Measurements from ENCODE around the gene RASL10A.

The RASL10A gene

GRCh38 chr22:29325785-29326315, 10.4 kb upstream of the RASL10A start:
- Mint-ChIP-seq H3K27me3 (no peaks in the 10 kb centered on the region), H3K9me3 (no peaks in the 10 kb centered on the region), H3K4me1 (no peaks in the 10 kb centered on the region), H3K4me3 (no peak overlapping the region), H3K27ac (ENCODE audit: low read depth) (no peak overlapping the region), H3K36me3 (ENCODE audit: insufficient read depth) (peaks cover 8% of the 10 kb centered on the region)
- DNase-seq (ENCODE audit: low spot score in 2 of 2) (no peak), ATAC-seq (replicated peaks; ENCODE audit: extremely low read depth, poor library complexity, severe bottlenecking) (no peak)

- ATAC-seq (replicated peaks; ENCODE audit: extremely low read depth, poor library complexity, severe bottlenecking): no peak
- no peak overlapping the region for H3K4me3 Mint-ChIP-seq
- H3K27me3 Mint-ChIP-seq: no peaks in the 10 kb centered on the region
- H3K27ac Mint-ChIP-seq (ENCODE audit: low read depth): no peak overlapping the region
- H3K4me1 Mint-ChIP-seq: no peaks in the 10 kb centered on the region
- no peaks in the 10 kb centered on the region for H3K9me3 Mint-ChIP-seq
- H3K36me3 Mint-ChIP-seq (ENCODE audit: insufficient read depth): peaks cover 8% of the 10 kb centered on the region
- no peak for DNase-seq (ENCODE audit: low spot score in 2 of 2)
Observed at GRCh38 chr22:29325356-29325755, 9.9 kb upstream of the RASL10A start.

- Mint-ChIP-seq H3K27me3 (no peaks in the 10 kb centered on the region), H3K27ac (ENCODE audit: low read depth) (peak overlapping the region; percentile 15), H3K9me3 (no peaks in the 10 kb centered on the region), H3K36me3 (ENCODE audit: insufficient read depth) (peaks cover 8% of the 10 kb centered on the region), H3K4me3 (no peak overlapping the region), H3K4me1 (no peaks in the 10 kb centered on the region)
- ATAC-seq (replicated peaks; ENCODE audit: extremely low read depth, poor library complexity, severe bottlenecking): no peak
- DNase-seq (ENCODE audit: low spot score in 2 of 2): no peak
Observed at GRCh38 chr22:29323641-29324040, 8.1 kb upstream of the RASL10A start.

DNA sequence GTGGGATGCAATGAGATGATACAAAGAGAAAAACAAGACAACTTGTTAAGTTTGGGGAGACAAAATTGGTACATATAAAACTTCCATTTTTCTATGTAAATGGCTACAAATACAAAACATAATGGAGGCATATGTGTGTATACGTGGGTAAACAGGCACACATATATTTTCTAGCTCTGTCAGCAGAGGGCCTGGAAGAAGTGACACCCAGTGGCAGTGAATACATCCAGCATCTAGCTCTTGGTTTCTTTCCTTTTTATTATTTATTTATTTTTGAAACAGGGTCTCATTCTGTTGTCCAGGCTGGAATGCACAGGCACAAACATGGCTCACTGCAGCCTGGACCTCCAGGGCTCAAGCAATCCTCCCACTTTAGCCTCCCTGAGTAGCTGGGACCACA, 5.0 kb upstream of the RASL10A start:
- ATAC-seq (replicated peaks; ENCODE audit: extremely low read depth, poor library complexity, severe bottlenecking): no peak
- Mint-ChIP-seq H3K4me1 (no peaks in the 10 kb centered on the region), H3K27ac (ENCODE audit: low read depth) (no peak overlapping the region), H3K27me3 (peaks cover 14% of the 10 kb centered on the region), H3K36me3 (ENCODE audit: insufficient read depth) (peaks cover 2% of the 10 kb centered on the region), H3K9me3 (no peaks in the 10 kb centered on the region), H3K4me3 (no peak overlapping the region)
- DNase-seq (ENCODE audit: low spot score in 2 of 2): no peak

DNA sequence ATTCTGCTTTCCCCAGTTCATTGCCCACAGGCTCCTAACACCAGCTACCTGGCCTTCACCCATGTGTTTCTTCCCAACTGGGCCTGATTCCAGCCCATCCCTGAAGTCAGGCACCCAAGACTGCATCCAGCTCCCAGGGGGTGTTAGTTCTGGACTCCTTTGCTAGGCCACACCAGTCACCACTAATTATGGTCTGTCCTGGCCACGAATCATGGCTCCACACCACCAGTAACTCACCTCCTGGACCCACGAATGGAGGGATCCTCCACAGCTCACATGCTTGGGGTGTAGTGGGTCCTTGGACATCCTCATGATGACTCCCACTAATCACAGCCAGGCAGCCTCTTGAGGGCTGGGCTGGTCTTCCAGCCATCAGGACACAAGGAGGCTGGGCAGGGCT, 3.6 kb upstream of the RASL10A start:
- no peak overlapping the region for H3K27ac Mint-ChIP-seq (ENCODE audit: low read depth)
- H3K36me3 Mint-ChIP-seq (ENCODE audit: insufficient read depth): peaks cover 5% of the 10 kb centered on the region
- ATAC-seq (replicated peaks; ENCODE audit: extremely low read depth, poor library complexity, severe bottlenecking): no peak
- peaks cover 7% of the 10 kb centered on the region for H3K4me1 Mint-ChIP-seq
- no peak for DNase-seq (ENCODE audit: low spot score in 2 of 2)
- no peak overlapping the region for H3K4me3 Mint-ChIP-seq
- H3K9me3 Mint-ChIP-seq: no peaks in the 10 kb centered on the region
- H3K27me3 Mint-ChIP-seq: peaks cover 23% of the 10 kb centered on the region

GRCh38 chr22:29317827-29318454, 2.4 kb upstream of the RASL10A start:
- ATAC-seq (replicated peaks; ENCODE audit: extremely low read depth, poor library complexity, severe bottlenecking) (no peak), DNase-seq (ENCODE audit: low spot score in 2 of 2) (no peak)
- H3K4me3 Mint-ChIP-seq: no peak overlapping the region
- H3K36me3 Mint-ChIP-seq (ENCODE audit: insufficient read depth): peaks cover 6% of the 10 kb centered on the region
- H3K27ac Mint-ChIP-seq (ENCODE audit: low read depth): no peak overlapping the region
- H3K27me3 Mint-ChIP-seq: peaks cover 34% of the 10 kb centered on the region
- H3K9me3 Mint-ChIP-seq: no peaks in the 10 kb centered on the region
- peaks cover 13% of the 10 kb centered on the region for H3K4me1 Mint-ChIP-seq

DNA sequence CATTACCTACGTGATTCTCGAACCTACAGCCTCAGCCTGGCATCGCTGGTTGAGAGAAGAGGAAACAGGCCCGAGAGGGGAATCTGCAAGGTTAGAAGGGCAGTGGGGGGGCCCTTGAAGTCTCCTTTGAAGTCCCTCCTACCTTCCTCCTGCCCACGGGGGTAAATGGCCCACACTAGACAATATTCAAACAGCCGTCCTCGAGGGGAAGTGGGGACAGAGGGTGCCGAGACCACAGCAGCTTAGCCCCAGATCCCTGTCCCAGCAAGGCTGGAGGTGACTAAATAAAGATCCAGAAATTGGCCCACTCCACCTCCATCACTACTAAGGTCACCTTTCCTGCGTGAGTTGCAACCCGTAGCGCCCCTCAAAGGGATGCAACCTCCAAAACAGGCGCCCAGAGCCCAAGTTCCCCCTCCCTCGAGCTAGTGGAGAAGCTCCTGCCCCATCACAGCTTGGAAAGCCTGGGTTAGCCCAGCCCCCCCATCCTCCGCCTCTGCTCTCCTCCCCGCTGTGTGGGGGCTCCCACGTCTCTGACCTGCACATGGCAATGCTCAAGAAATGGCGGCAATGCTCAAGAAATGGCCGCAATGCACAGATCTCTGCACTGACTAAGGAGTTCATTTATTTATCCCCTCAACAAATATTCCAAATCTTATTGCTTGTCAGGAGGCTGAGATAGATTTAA, 788 bp upstream of the RASL10A start:
- DNase-seq (ENCODE audit: low spot score in 2 of 2): no peak
- Mint-ChIP-seq H3K36me3 (ENCODE audit: insufficient read depth) (peaks cover 6% of the 10 kb centered on the region), H3K4me3 (peak overlapping the region; percentile 39), H3K27me3 (peaks cover 48% of the 10 kb centered on the region), H3K4me1 (peaks cover 13% of the 10 kb centered on the region), H3K27ac (ENCODE audit: low read depth) (no peak overlapping the region), H3K9me3 (no peaks in the 10 kb centered on the region)
- ATAC-seq (replicated peaks; ENCODE audit: extremely low read depth, poor library complexity, severe bottlenecking): no peak

- ATAC-seq (replicated peaks; ENCODE audit: extremely low read depth, poor library complexity, severe bottlenecking) (no peak), DNase-seq (ENCODE audit: low spot score in 2 of 2) (no peak)
- peaks cover 7% of the 10 kb centered on the region for H3K36me3 Mint-ChIP-seq (ENCODE audit: insufficient read depth)
- H3K9me3 Mint-ChIP-seq: no peaks in the 10 kb centered on the region
- peak overlapping the region; percentile 14 for H3K4me3 Mint-ChIP-seq
- no peak overlapping the region for H3K27ac Mint-ChIP-seq (ENCODE audit: low read depth)
- H3K4me1 Mint-ChIP-seq: peaks cover 17% of the 10 kb centered on the region
- peaks cover 48% of the 10 kb centered on the region for H3K27me3 Mint-ChIP-seq
Observed at GRCh38 chr22:29314537-29315285, 786 bp downstream of the RASL10A start.

DNA sequence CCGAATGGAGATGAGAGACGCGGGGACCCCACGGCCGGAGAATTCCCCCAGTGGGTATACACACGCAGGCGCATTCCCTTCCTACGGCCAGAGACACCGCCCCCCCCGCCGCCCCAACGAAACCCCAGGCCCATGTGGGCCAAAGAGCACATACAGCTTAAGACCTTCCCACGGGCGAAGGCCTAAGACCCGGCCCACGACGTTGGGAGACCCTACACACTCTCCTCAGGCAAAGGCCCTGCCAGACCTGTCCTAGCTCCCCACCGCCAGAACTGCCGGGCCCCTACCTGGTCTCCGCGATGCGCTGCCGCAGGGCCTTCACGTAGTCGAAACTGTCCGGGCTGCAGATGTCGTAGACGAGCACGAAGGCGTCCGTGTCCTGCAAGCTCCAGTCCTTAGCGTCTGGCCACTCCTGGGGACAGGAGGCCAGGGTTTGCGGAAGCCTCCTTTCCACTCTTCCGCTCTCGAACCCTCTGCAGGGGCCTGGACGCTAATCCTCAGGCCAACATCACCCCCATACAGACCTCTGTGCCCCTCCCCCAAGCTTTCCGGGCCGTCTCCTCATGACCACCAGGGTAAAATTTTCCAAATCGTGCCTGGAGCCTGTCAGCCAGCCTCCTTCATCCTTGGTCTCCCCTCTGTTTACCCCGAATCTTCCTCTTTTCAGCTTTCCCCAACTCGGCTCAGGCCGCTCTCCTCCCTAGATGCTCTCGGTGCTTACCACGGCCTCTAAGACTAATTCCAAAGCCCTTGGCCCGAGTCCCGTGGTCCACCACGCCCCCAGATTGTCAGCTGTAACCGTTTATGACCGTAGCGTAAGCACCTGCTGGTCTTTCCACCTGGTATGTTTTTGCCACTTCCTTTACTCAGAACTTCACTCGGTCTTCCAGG, 1.7 kb downstream of the RASL10A start:
- H3K9me3 Mint-ChIP-seq: no peaks in the 10 kb centered on the region
- ATAC-seq (replicated peaks; ENCODE audit: extremely low read depth, poor library complexity, severe bottlenecking) (no peak), DNase-seq (ENCODE audit: low spot score in 2 of 2) (no peak)
- H3K4me3 Mint-ChIP-seq: peak overlapping the region; percentile 14
- peaks cover 17% of the 10 kb centered on the region for H3K4me1 Mint-ChIP-seq
- peaks cover 48% of the 10 kb centered on the region for H3K27me3 Mint-ChIP-seq
- no peak overlapping the region for H3K27ac Mint-ChIP-seq (ENCODE audit: low read depth)
- peaks cover 8% of the 10 kb centered on the region for H3K36me3 Mint-ChIP-seq (ENCODE audit: insufficient read depth)

GRCh38 chr22:29313126-29313575, 2.3 kb downstream of the RASL10A start:
- H3K27ac Mint-ChIP-seq (ENCODE audit: low read depth): no peak overlapping the region
- H3K4me3 Mint-ChIP-seq: no peak overlapping the region
- DNase-seq (ENCODE audit: low spot score in 2 of 2): no peak

GRCh38 chr22:29312218-29313125, 3.0 kb downstream of the RASL10A start:
- Mint-ChIP-seq H3K4me1 (peaks cover 17% of the 10 kb centered on the region), H3K36me3 (ENCODE audit: insufficient read depth) (peaks cover 9% of the 10 kb centered on the region), H3K27ac (ENCODE audit: low read depth) (no peak overlapping the region), H3K4me3 (no peak overlapping the region), H3K27me3 (peaks cover 48% of the 10 kb centered on the region), H3K9me3 (no peaks in the 10 kb centered on the region)
- DNase-seq (ENCODE audit: low spot score in 2 of 2) (no peak), ATAC-seq (replicated peaks; ENCODE audit: extremely low read depth, poor library complexity, severe bottlenecking) (no peak)

More at GRCh38 chr22:29313126-29313575, 2.3 kb downstream of the RASL10A start:
- H3K27me3 Mint-ChIP-seq: peaks cover 48% of the 10 kb centered on the region
- H3K4me1 Mint-ChIP-seq: peaks cover 17% of the 10 kb centered on the region
- no peaks in the 10 kb centered on the region for H3K9me3 Mint-ChIP-seq
- ATAC-seq (replicated peaks; ENCODE audit: extremely low read depth, poor library complexity, severe bottlenecking): no peak
- peaks cover 9% of the 10 kb centered on the region for H3K36me3 Mint-ChIP-seq (ENCODE audit: insufficient read depth)
